GM11168 (cell line): ENCODE data around the gene GALNT7.

Experiments
- in situ Hi-C: fragments of 300-500 bp; cut with MboI; formaldehyde crosslinking; loops from one replicate; pipeline ENCODE4 v1.12.0; 2022; ENCODE audit warnings: low sequenced_read_pairs; ENCODE audit not compliant: unreplicated experiment

Gene GALNT7

DNA sequence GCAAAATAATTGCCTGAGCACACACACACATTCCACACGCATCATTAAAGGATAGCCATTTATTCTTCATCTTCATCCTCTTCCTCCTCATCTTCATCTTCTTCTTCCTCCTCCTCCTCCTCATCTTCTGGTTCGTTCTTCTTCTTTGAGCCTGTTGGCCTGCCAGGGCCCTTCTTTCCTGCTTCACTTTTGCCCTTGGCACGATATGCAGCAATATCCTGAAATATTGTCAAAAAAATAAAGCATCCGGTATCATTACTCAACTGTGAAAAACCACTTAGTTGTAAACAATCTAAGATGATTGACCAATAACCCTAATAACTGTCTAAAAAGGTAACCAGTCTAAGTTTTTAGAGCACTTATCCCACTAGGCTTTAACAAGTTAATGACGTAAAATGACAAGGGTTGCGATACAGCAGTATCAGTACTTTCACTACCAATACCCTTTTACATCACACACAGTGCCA is 163.4 kb downstream of the GALNT7 start:
- in situ Hi-C loops = no loop called here

DNA sequence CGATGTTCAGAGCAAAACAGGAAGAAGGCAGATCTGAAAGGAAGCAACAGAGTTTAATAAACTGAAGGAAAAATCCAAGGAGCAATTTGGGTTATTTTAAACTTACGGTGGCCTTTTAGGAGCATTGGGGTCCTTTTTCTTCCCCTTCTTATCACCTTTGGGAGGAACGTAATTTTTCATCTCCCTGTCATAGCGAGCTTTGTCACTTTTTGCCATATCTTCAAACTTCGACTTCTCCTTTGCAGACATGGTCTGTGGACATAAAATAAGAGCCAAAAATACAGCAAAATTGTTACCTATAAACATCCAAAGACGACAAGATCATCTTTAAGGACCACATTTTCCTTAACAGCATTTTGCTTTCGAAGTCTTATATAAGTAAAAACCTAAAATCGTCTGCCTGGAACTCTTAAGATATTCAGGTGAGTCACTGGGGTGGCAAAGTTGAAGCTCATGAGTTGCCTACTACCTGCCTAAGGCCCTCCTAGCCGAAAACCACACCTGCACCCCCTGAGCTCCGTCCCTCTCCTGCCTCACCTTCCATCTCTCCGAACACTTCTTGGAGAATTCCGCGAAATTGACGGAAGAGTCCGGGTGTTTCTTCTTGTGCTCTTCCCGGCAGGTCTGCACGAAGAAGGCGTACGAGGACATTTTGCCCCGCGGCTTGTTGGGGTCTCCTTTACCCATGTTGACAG is 164.5 kb downstream of the GALNT7 start:
- in situ Hi-C loops = no loop called here

DNA sequence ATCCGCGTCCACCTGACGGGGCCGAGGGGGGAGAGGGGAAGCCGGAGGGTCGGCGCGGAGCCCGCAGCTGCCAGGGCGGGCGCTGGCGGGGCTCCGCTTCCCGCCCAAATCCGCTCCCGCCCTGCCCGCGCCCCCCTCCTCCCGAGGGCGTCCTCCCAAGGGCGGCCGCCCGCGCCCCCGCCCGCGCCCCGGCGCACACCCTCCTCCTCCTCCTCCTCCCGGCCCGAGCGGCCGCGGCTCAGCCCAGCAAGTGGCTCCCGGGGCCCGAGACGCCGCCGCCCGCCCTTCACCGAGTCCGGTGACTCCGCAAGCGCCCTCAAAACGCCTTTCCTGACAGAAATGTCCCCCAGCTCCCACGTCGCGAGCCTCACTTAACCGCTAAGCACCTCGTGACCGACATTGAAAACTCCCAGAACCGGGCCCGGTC is 165.1 kb downstream of the GALNT7 start:
- in situ Hi-C loops = no loop called here

DNA sequence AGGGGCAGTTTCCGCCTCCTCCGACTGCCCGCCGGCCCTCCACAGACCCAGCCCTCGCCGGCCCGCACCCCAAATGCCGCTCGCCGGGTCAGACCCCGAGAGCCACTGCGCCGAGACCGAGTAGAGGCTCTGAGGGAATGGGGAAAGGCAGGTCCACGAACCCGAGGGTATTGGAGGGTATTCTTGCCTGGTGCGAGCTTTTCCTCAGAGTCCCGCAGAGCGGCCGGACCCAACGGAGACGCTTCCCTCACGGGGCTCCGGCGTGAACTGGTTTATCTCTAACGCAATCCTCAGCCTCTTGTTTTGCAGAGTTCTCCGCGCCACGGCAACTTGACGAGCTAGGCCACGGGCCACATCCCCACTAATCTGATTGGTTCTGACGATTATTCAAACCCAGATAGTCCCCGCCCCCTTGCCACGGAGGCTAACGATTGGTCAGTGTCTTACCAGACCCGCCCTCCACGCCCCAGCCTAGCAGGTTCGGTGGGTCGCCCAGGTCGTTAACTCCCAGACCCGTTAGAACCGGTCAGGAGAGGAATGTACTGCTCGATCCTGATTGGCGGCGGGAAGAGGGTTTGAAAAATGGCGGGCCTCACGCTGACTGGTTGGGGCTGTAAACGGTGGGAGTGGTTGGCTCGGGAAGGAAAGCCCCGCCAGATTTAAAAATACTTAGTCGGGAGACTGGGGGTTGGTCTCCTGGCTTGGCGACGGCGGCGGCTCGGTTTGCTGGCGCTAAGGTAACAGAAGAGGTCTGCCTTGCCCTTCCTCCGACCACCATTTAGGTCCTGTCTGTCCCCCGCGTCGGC is 165.7 kb downstream of the GALNT7 start, which contains the start of gene HMGB2:
HMGB2 (minus strand) TSS at position 274 of the 806 bp plus-strand sequence. CDS start 709 bp downstream, outside the sequence.
- in situ Hi-C loops = no loop called here

DNA sequence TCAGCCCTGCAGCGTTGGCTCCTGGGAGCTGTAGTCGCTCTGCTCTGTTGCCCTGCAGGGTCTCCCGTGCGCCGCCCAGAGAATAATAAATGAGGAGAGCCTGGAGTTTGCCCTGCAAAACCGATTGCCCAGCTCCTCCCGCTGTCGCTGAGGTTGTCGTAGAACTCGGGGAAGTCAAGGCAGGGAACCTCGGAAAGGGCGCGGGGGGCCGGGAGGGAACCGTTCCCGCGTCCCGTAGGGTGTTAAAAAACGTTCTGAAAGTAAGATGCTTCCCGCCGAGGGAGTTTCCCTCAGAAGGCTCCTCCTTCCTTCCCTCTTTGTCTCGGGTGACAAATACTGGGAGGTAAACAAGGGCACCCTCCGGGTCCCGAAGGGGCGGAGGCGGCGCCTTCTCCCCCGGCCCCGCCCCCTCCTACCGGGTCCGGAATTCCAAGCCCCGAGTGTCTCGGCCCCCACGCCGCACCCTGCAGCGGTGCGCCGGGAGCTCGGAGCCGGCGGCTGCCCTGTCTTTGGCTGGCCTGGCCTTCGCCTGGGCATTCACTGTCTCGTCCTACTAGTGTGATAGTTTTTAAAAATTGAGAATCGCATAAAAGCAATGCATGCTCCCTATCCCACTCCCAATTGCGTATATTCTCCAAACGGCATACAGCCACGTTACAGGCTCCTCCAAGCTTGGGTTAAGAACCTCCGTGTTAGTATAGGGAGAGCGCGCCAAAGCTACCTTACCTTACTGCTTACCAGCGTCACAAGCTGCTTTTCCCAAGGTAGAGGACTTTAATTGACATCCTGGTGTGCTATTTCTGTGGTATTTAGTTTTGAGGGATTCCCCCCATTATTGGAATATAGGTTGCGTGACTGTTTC is 166.5 kb downstream of the GALNT7 start:
- in situ Hi-C loops = no loop called here

DNA sequence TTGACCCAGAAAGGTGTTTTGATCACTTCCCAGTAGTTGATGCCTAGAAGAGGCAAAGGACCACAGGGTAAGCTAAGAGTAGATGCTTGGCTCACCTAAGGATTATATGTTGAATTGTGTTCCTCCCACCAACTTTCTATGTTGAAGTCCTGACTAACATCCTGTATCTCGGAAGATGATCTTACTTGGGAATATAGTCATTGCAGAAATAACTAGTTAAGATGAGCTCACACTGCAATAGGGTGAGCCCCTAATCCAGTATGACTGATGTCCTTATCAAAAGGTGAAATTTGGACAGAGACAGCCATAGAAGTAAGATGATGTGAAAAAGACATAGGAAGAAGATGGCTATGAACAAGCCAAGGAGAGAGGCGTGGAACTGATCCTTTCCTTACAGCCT is 168.9 kb downstream of the GALNT7 start:
- in situ Hi-C loops = no loop called here

DNA sequence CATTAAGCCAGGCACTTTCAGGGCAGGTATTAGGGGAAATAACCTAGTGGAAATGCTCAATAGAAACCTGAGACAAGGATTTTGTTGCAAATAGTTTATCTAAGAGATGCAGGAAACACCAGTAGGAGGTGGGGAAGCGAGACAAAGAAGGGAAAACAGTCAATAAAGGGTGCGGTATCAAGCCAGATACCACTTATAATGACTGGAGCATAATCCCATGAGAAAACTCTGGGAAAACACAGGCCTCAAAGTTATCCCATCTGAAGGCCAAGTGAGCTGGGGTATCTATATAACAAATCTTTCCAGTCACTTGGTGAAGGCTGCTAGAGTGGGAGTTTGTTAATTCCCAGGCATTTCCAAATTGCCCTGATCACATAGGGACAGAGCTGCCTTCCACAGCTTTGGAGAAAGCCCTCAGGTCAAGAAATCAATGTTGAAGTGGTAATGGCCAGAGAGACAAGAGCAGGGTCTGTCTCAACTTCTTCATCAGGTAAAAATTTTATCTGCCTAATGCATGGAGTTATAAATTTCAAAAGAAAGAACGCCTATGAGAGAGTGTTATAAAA is 175.3 kb downstream of the GALNT7 start:
- in situ Hi-C loops = no loop called here

DNA sequence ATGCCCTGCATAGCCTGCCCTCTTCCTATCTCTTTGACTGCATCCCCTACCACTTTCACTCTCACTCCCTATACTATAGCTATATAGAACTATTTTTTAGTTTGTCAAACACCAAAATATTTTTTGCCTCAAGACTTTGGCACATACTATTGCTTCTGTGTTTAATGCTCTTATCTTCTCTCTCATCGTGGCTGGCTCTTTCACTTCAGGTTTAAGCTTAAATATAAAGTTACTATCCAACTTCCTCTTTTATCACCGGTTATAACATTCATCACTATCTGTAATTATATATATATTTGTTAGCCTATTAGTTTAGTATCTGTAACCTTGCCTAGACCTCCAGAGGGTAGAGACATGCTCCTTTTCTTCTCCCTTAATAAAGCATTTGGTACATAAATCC is 177.0 kb downstream of the GALNT7 start:
- in situ Hi-C loops = no loop called here

DNA sequence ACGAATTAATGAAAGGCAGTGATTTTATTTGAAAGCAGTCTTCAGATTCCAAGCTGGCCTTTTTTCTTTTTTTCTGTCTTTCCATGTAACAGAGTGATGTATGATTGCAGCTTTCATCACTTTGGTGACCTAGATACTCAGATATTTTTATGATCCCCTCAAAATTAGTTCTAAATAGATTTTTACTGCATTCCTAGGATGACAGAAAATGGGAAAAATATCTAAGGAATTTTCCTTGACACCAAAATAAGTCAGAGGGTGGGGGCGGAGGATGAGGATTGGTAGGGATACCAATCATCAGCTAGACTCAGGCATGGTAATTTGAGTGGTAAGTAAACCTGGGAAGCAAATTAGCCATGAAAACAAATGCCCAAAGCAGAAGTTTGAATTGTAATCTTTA is 177.5 kb downstream of the GALNT7 start:
- in situ Hi-C loops = no loop called here

DNA sequence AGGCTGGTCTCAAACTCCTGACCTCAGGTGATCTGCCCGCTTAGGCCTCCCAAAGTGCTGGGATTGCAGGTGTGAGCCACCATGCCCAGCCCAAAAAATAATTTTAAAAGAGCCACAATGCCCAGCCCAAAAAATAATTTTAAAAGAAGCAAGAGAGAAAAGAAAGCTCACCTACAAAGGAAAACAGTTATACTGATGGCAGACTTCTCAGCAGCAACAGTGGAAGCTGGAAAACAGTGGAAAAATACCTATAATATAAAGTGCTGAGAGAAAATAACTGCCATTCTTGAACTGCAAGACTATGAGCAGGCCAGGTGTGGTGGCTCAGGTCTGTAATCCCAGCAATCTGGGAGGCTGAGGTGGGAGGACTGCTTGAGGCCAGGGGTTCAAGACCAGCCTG is 178.9 kb downstream of the GALNT7 start:
- in situ Hi-C loops = no loop called here

DNA sequence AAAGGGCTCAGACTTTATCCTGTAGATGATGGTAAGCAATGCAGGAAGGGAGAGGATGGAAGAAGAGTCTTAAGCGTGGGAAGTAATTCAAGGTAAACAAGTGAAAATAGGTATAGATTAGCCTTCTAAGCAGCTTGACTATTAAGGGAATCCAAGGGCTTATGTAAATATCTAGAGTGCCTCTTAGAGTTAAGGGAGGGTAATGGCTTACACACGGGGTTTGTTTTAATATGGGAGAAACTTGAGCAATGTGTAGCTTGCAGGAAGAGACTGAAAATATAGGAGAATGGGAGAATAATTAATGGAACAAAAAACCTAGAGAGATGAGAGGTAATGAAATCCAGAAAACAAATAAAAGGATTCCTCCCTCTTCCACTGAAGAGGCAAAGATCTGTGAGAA is 189.3 kb downstream of the GALNT7 start:
- in situ Hi-C loops = no loop called here

DNA sequence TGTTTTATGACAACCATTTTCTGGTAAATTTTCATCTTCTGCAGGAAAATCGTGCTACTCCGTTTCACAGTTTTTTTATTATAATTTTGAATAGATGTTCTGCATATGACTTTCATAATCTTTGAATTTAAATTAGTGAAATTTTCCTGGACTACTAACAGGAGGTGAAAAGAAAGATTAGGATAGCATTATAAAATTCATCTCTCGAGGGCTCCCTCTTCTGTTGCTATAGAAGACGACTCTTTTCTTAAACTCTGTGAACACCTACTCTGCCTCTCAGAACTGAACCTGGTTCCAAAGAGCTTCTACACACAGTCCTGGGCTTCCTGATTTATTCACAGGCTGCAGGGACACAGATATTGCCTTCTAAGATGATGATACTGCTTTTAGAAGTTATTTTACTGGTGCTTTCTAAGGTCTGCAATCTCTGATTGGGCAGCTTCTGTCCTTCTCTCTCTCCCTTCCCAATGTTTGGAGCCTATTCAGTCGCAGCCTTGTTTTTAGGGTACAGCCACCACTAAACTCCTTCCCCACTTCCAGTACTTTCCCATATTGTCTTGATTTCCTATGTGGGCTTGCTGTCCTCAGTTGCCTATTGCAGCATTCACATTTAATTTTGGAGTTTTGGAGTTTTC is 192.1 kb downstream of the GALNT7 start:
- in situ Hi-C loops = no loop called here

DNA sequence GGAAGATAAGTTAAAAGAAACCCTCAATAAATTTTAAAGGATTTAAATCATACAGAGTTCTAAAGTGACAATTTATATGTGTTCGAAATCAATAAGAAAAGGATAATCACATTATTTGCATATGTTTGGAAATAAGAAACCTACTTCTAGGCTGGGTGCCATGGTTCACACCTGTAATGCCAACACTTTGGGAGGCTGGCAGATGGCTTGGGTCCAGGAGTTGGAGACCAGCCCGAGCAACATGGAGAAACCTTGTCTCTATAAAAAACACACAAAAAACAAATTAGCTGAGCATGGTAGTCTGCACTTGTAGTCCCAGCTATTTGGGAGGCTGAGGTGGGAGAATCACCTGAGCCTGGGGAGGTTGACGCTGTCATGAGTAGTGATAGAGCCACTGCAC is 194.1 kb downstream of the GALNT7 start:
- in situ Hi-C loops = no loop called here

DNA sequence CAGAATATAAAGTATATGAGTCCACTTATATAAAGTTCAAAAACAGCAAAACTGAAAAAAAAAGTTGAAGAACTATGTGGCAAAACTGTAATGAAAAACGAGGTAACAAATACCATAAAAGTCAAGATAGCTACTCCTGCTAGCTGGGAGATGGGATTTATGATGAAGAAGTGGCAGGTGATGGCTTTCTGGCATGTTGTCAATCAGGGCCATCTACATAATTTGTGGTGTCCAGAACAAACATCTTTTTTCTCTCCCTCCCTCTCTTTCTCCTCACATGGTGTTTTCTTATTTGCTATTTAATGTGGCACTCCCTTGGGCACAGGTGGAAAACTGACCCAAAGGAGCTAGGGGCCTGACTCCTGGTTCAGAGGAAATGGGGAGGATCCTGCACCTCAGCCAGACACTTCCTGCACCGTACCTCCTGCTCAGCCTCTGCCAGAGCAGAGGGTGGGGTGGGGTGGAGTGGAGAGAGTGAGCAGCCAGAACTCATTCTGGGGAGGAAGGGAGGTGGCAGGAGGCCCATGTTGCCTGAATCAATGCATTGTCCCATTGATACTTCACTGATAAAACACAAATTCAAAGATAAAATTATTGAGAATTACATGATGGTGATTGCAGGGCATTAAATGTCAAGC is 196.9 kb downstream of the GALNT7 start:
- in situ Hi-C loops = no loop called here

DNA sequence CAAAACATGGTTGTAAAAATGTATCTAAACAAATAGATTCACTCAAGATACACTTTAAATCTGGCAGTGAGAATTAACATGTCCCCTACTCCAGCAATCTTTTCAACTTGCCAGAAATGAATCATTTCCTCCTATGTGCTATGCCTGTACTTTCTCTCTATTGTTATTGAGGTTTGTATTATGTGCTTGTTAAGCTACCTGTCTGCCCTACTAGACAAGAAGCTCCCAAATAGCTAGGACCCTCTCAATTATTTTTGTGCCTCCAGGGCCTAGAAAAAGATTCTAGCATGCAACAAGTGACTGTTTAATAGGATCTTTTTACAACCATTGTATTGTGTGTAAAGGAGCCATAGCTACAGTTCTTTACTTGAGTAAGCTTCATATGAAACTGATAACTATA is 198.7 kb downstream of the GALNT7 start:
- in situ Hi-C loops = no loop called here

DNA sequence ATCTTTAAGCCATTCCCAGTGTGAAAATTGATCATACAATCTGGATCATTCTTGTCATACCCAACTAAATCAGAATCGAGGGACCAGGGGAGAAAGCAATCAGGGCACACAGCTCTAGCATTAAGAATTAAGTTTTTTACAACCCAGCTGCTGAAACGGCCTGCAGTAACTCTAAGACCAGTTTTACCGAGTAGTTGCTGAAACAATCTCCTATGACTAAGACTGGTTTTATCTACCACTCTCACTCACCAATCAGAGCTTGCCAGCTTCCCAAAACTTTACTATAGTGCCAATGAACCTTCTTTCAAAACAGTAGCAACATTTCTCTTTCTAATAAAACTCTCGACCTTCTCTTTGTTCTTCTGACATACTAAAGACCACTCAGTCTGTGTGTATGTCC is 199.3 kb downstream of the GALNT7 start:
- in situ Hi-C loops = no loop called here

DNA sequence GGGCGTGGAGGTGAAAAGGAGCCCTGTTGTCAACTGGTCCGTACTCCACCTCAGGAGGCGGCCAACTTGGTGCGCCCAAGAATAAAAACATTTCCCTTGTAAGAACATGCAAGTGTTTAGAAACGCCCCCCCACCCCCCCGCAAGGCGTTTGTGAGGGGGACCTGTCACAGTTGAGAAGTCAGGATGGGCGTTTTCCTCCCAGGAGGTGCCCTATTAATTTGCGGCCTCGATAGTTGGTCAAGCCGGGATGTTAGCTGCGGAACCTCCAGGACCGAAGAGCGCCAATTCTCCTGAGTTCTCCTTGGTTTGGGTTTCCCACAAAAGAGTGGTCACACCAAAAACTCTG is 201.5 kb downstream of the GALNT7 start:
- in situ Hi-C loops = no loop called here

DNA sequence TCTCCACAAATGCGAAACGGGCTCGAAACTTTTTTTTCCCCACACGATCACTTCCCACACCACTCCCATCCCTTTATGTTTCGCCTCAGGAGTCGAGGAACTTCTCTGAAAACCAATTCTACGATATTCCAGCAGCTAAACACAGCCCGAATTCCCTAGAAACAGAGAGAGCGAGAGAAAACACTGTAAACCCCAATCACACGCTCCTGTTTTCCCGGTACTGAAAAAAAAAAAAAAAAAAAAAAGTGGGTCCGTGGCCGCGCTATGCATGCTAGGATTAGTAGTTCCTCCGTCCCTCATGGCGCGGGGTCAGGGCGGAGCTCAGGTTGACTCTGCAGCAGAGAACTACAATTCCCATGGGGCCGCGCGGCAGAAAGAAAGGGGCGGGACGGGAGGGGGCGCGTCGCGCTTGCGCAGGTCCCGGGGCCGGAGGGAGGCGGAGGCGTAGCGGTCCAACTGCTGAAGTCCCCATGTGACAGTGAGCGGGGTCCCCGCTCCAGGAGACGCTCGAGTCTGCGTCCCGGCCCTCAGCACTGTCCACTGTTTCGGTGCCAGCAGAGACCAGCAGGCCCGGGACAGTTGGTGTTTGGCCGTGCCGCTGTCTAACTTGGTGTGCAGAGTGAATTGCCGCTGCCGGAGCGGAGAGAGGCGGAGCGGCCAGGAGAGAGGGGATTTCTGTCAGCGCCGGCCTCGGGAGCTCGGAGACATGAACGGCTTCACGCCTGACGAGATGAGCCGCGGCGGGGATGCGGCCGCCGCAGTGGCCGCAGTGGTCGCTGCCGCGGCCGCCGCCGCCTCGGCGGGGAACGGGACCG is 202.1 kb downstream of the GALNT7 start, which contains the start of gene SAP30:
SAP30 (plus strand) TSS at position 478 of the 815 bp plus-strand sequence; CDS start at position 707, 229 bp downstream.
- in situ Hi-C loops = no loop called here
